SU-DHL-6 (cell line): ENCODE measurements around the gene CDK19.

ENCODE experiments used
- H2AFZ ChIP-seq: fragments of 200-600 bp; sonication (generic); 2 replicates; pipeline ENCODE4 v1.6.1; 2014; ENCODE audit warnings: low read depth, mild to moderate bottlenecking, moderate library complexity, mixed read lengths, antibody characterized with exemption, low read length; ENCODE audit not compliant: severe bottlenecking
- H3F3A ChIP-seq: fragments of 200-600 bp; shearing (Covaris generic); 2 replicates; pipeline ENCODE4 v1.6.0; 2016; ENCODE audit warnings: antibody characterized with exemption, mild to moderate bottlenecking; ENCODE audit not compliant: insufficient read depth
- H3K27ac ChIP-seq: fragments of 200-600 bp; sonication (generic); 2 replicates; pipeline ENCODE4 v1.5.1; 2016; ENCODE audit warnings: low read depth, mild to moderate bottlenecking, low read length, moderate library complexity, mixed read lengths
- H3K27me3 ChIP-seq: fragments of 200-600 bp; sonication (generic), shearing (Covaris generic); 2 replicates; pipeline ENCODE4 v1.6.0; 2014; ENCODE audit warnings: mild to moderate bottlenecking, low read length
- H3K36me3 ChIP-seq: fragments of 200-600 bp; sonication (generic); 2 replicates; pipeline ENCODE4 v1.6.1; 2014; ENCODE audit warnings: mild to moderate bottlenecking, low read length, mixed read lengths
- H3K4me2 ChIP-seq: fragments of 300-600, 200-600 bp; shearing (Covaris generic), sonication (generic); 2 replicates; pipeline ENCODE4 v1.6.0; 2014; ENCODE audit warnings: low read length, low read depth, mild to moderate bottlenecking; ENCODE audit not compliant: poor library complexity, severe bottlenecking
- H3K4me3 ChIP-seq: fragments of 200-600 bp; sonication (generic); 2 replicates; pipeline ENCODE4 v1.5.1; 2014; ENCODE audit warnings: antibody characterized with exemption, low read length, mild to moderate bottlenecking, mixed read lengths; ENCODE audit not compliant: insufficient read depth, poor library complexity, severe bottlenecking
- H3K79me2 ChIP-seq: fragments of 200-600 bp; sonication (generic); 2 replicates; pipeline ENCODE4 v1.6.1; 2014; ENCODE audit warnings: mild to moderate bottlenecking, low read length, moderate library complexity; ENCODE audit not compliant: insufficient read depth
- H3K9ac ChIP-seq: fragments of 200-600 bp; sonication (generic); 2 replicates; pipeline ENCODE4 v1.7.0; 2014; ENCODE audit warnings: mild to moderate bottlenecking, low read length
- H3K9me2 ChIP-seq: fragments of 200-600 bp; sonication (generic); replicated peaks from 2 replicates; pipeline ENCODE4 v1.6.1; 2014; ENCODE audit warnings: low read length; ENCODE audit not compliant: insufficient read depth
- H3K9me3 ChIP-seq: fragments of 200-600 bp; sonication (generic); 2 replicates; pipeline ENCODE4 v1.6.1; 2014; ENCODE audit warnings: low read length, mixed read lengths; ENCODE audit not compliant: insufficient read depth
- H4K20me1 ChIP-seq: fragments of 200-600 bp; sonication (generic); 2 replicates; pipeline ENCODE4 v1.6.1; 2014; ENCODE audit warnings: low read depth, mild to moderate bottlenecking, antibody characterized with exemption, low read length, moderate library complexity, mixed read lengths
- EZH2phosphoT487 ChIP-seq: fragments of 200-600 bp; sonication (generic), shearing (Covaris generic); conservative IDR thresholded peaks from 2 replicates; pipeline ENCODE4 v1.6.1; 2018; ENCODE audit warnings: mild to moderate bottlenecking, antibody characterized with exemption, low read length, moderate library complexity, mixed read lengths
- TF ChIP-seq, protein P1 (sequence below): fragments of 200-600 bp; sonication (generic); IDR thresholded peaks from one replicate; pipeline ENCODE4 v1.5.1; 2017; ENCODE audit warnings: antibody characterized with exemption, mild to moderate bottlenecking, low read length, moderate library complexity; ENCODE audit not compliant: insufficient read depth, poor library complexity, severe bottlenecking

Gene CDK19

DNA sequence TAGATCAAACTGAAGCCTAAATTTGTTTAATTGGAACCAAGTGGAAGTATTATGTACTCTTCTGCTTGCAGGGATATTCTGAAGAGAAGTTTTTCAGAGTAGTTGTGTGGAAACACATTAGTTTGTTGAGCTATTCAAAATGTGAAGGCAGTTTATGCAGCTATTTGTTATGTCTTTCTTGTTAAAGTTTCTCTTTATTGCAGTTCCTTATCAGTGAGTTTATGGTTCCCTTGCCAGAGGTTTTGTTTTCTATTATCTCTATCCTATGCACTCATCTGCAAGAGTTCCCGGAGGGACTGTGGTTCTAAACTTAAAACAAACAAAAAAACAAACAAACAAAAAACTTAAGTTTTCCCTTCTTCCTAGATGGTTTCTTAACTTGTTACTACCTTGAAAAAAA lies 195.2 kb downstream of the CDK19 start:
- Histone ChIP-seq H3K9me2 (no peaks in the 10 kb centered on the region), H3K4me2 (no peak overlapping the region), H3K4me3 (no peak overlapping the region), H3K9ac (no peak overlapping the region), H2AFZ (no peak overlapping the region), H3F3A (no peaks in the 10 kb centered on the region), H3K9me3 (no peaks in the 10 kb centered on the region), H3K79me2 (no peaks in the 10 kb centered on the region), H4K20me1 (no peaks in the 10 kb centered on the region), H3K27ac (no peak overlapping the region), H3K36me3 (0 out of 2 replicates have a peak, but pooled peaks cover 5% of the 10 kb centered on the region), H3K27me3 (no peaks in the 10 kb centered on the region)
- no peak for TF ChIP-seq EZH2phosphoT487
- TF ChIP-seq, protein P1, sequence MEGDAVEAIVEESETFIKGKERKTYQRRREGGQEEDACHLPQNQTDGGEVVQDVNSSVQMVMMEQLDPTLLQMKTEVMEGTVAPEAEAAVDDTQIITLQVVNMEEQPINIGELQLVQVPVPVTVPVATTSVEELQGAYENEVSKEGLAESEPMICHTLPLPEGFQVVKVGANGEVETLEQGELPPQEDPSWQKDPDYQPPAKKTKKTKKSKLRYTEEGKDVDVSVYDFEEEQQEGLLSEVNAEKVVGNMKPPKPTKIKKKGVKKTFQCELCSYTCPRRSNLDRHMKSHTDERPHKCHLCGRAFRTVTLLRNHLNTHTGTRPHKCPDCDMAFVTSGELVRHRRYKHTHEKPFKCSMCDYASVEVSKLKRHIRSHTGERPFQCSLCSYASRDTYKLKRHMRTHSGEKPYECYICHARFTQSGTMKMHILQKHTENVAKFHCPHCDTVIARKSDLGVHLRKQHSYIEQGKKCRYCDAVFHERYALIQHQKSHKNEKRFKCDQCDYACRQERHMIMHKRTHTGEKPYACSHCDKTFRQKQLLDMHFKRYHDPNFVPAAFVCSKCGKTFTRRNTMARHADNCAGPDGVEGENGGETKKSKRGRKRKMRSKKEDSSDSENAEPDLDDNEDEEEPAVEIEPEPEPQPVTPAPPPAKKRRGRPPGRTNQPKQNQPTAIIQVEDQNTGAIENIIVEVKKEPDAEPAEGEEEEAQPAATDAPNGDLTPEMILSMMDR = no peak

DNA sequence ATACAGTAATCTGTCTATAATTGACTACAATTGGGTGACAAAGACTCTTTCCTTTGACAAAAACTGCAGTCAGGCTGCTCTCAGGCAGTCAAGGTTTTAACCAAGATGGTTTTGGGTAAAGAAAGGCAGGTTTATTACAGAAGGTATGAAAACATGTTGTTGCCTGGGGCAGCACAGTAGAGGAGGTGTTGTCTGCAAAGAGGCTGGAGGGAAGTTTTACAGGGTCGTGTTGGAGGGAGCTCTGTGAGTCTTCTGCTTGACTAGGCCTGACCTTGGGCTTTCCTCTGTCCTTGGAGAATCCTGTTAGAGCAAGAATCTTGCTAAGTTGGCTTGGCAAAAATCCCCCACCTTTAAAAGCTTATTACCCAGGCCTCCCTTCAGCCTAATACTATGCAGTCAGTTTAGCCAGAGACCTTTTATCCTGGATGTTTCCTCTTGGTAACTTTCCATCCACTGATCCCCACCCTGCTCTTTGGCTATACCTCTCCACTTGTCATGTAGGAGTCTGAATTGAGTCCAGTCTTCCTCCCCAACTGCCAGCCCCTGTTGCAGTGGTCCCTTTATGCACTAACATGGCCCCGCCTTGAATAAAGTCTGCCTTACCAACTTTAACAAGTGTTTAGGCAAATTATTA lies 195.9 kb downstream of the CDK19 start:
- Histone ChIP-seq H3F3A (no peaks in the 10 kb centered on the region), H3K27ac (no peak overlapping the region), H2AFZ (no peak overlapping the region), H3K4me2 (no peak overlapping the region), H3K79me2 (no peaks in the 10 kb centered on the region), H3K9me3 (no peaks in the 10 kb centered on the region), H3K9ac (no peak overlapping the region), H3K4me3 (no peak overlapping the region), H3K27me3 (no peaks in the 10 kb centered on the region), H3K9me2 (no peaks in the 10 kb centered on the region), H3K36me3 (0 out of 2 replicates have a peak, but pooled peaks cover 5% of the 10 kb centered on the region), H4K20me1 (no peaks in the 10 kb centered on the region)
- TF ChIP-seq, protein P1 = no peak
- TF ChIP-seq EZH2phosphoT487 = no peak

DNA sequence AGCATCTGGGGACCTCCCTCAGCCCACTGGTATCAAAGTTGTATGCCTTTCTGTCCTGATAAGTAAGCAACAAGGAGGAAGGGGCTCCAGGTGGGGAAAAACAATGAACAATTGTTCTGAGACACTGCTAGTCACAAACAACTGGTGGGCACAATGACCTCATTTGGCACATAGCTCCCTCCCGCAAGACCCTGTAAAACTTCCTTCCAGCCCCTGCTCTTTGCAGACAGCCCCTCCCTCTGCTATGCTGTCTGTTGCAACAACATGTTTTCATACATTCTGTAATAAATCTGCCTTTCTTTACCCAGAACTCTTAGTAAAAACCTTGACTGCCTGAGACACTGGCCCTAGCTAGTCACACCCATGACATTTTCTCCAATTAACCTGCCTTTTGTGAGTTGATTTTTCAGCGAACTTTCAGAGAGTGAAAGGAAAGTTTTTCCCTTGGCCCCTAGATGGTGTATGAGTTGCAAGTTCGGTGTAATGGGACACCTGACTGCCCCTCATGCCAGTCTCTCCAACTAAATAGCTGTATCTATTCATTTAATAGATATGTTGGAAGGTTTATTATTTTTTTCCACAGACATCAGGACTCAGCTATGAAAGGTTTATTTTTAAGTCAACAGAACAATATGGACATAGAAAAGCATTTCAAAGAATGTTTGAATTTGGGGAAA lies 196.5 kb downstream of the CDK19 start:
- H3K4me2 ChIP-seq = no peak overlapping the region
- H3K36me3 ChIP-seq = 0 out of 2 replicates have a peak, but pooled peaks cover 5% of the 10 kb centered on the region
- H3F3A ChIP-seq = no peaks in the 10 kb centered on the region
- no peak overlapping the region for H3K9ac ChIP-seq
- no peaks in the 10 kb centered on the region for H3K79me2 ChIP-seq
- H3K27ac ChIP-seq = no peak overlapping the region
- H3K9me2 ChIP-seq = no peaks in the 10 kb centered on the region
- H3K4me3 ChIP-seq = no peak overlapping the region
- no peak overlapping the region for H2AFZ ChIP-seq
- no peaks in the 10 kb centered on the region for H3K27me3 ChIP-seq
- H3K9me3 ChIP-seq = no peaks in the 10 kb centered on the region
- no peak for TF ChIP-seq EZH2phosphoT487
- TF ChIP-seq, protein P1 = no peak
- H4K20me1 ChIP-seq = no peaks in the 10 kb centered on the region
